Neural cell (in vitro differentiated cells): Measurements from ENCODE around the gene SCP2.

Experiments used
- EP300 ChIP-seq: fragments of 450-650 bp; conservative IDR thresholded peaks from 2 replicates; pipeline ENCODE4 v1.6.1; 2014; ENCODE audit warnings: antibody characterized with exemption, mild to moderate bottlenecking, moderate library complexity; ENCODE audit not compliant: poor library complexity, severe bottlenecking
- EZH2 ChIP-seq: fragments of 200-600, 300-800 bp; shearing (Covaris generic), sonication (generic); IDR thresholded peaks from 2 replicates; pipeline ENCODE4 v1.6.1; 2014; ENCODE audit warnings: antibody characterized with exemption, low read length, borderline replicate concordance, mild to moderate bottlenecking; ENCODE audit not compliant: insufficient read depth, poor library complexity, severe bottlenecking
- RAD21 ChIP-seq: fragments of 450-650 bp; conservative IDR thresholded peaks from 2 replicates; pipeline ENCODE4 v1.6.1; 2014; ENCODE audit warnings: antibody characterized with exemption, mild to moderate bottlenecking, moderate library complexity
- TAF1 ChIP-seq: IDR thresholded peaks from 2 replicates; pipeline ENCODE4 v1.6.1; 2012; ENCODE audit warnings: low read depth
- TF ChIP-seq, protein P1 (sequence below): fragments of 450-650 bp; IDR thresholded peaks from 2 replicates; pipeline ENCODE4 v1.5.1; 2014; ENCODE audit warnings: antibody characterized with exemption, mild to moderate bottlenecking, moderate library complexity; ENCODE audit not compliant: poor library complexity, severe bottlenecking

DNA sequence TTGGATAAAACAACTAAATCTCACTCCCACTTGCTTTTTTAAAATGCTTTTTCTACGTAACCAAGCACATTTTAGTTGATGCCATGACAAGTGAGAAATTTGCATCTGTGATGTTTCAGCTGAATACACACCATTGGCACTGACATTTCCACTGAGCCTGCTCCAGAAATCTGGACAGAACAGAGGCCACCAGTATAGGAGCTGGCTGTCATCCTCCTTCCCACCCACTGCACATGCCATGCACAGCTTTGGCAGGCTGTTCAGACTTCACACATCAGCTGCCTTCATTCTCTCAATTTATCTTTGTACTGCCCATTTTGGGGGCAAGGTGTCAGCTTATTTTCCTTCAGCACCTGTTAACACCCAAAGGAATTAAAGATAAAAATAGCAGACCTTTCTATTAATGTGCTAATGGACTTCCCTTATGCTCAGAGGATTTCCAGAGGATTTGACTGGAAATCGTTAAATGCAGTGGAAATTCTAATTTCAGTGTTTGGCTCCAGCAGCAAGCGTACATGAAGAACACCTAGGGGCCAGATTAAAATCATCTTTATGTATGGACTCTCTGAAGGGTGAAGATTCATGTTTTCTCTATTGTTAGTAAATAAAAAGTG is 122.0 kb downstream of the SCP2 start:
- no peak for TF ChIP-seq EZH2
- TF ChIP-seq, protein P1, sequence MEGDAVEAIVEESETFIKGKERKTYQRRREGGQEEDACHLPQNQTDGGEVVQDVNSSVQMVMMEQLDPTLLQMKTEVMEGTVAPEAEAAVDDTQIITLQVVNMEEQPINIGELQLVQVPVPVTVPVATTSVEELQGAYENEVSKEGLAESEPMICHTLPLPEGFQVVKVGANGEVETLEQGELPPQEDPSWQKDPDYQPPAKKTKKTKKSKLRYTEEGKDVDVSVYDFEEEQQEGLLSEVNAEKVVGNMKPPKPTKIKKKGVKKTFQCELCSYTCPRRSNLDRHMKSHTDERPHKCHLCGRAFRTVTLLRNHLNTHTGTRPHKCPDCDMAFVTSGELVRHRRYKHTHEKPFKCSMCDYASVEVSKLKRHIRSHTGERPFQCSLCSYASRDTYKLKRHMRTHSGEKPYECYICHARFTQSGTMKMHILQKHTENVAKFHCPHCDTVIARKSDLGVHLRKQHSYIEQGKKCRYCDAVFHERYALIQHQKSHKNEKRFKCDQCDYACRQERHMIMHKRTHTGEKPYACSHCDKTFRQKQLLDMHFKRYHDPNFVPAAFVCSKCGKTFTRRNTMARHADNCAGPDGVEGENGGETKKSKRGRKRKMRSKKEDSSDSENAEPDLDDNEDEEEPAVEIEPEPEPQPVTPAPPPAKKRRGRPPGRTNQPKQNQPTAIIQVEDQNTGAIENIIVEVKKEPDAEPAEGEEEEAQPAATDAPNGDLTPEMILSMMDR: no peak
- no peak for TF ChIP-seq EP300
- TF ChIP-seq RAD21: no peak
- TF ChIP-seq TAF1: no peak
